Subcutaneous adipose tissue (tissue), 4 donors: ENCODE data around the gene B4GALNT4. TPM values are rescaled to one million over a fixed set of nuclear protein-coding genes. Genes with fewer than 3 reads are reported as not detected.

Source experiments
- CTCF ChIP-seq: fragments of 450-650 bp; IDR thresholded peaks from one replicate; pipeline ENCODE4 v1.5.1; 2016; ENCODE audit warnings: low read depth, mild to moderate bottlenecking, control low read depth, antibody characterized with exemption, moderate library complexity
- total RNA-seq, 4 donors: library from RNA; depleted of rRNA; stranded (reverse); fragments of >200 nt; gene quantifications; one replicate each; pipeline ENCODE4 v1.1.0, GENCODE V29; 2016

Gene B4GALNT4
- total RNA-seq, 4 donors from 2014 or later = 0.22 TPM; not detected in 3

GRCh38 chr11:406796-407650, 37.7 kb downstream of the B4GALNT4 start:
- TF ChIP-seq CTCF = no peak

GRCh38 chr11:407651-408123, 38.4 kb downstream of the B4GALNT4 start:
- no peak for TF ChIP-seq CTCF

DNA sequence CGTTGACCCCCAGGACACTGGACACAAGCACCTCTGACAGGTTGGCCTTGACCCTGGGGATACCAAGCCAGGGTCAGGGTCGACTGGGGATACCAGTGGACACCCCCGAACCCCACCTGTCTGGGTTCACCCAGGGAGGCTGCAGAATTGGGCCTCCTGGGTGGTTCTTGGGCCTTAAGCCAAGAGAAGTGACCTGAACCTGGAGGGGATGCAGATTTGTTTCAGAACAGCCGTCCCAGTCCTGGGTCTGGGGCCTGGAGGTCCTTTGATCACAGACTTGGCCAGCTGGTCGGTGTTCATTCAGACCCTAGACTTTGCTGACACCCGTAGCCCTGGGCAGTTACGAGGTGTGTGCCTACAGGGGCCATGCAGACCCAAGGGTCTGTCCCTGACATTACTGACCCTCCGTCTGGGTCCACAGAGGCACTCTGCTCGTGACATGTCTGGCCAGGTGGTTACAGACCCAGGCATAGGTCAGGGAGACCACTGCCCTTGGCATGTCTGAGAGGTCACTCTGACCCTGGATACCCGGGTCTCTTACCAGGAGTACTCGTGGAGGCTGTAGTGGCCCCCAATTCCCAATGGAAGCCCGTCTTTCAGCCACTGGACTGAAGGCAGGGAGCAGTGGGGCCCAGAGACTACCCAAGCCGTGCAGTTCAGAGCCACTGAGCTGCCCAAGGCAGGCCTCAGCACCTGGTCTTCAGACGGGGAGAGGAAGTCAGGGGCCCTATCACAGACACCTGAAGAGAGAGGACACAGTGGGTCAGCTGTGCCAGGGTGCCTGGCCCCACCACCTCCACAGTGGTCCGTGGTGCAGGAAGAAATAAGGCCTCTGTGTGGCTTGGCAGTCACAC, 39.1 kb downstream of the B4GALNT4 start:
- no peak for TF ChIP-seq CTCF

GRCh38 chr11:409008-409599, 39.8 kb downstream of the B4GALNT4 start:
- TF ChIP-seq CTCF = no peak

- no peak for TF ChIP-seq CTCF
These were observed 40.5 kb downstream of the B4GALNT4 start for GRCh38 chr11:409600-410483.

DNA sequence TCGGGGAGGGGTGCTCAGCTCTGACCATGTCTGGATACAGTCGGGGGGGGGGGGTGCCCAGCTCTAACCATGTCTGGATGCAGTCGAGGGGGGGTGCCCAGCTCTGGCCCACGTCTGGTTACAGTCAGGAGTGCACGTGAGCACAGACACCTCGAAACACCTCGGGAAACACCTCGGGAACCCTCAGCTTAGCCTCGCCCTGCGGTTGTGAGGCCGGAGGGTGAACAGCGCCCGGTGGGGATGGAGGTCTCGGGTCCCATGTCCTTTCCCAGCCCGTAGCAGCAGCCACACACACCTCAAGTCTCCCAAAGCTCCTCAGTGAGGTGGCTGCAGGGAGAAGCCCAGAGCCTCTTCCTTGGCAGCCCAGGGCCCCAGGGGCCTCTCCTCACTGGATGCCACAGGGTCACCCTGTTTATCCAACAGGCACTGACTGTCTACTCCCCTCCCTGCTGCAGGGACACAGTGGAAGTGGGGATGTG, 43.4 kb downstream of the B4GALNT4 start:
- no peak for TF ChIP-seq CTCF
